IPS-NIHi7 (cell line): ENCODE results near the gene TTC13.

Experiments
- DNase-seq: peaks from one replicate; pipeline ENCODE4 v3.0.0; 2012; ENCODE audit warnings: mixed read lengths; ENCODE audit errors: extremely low spot score

Gene TTC13

GRCh38 chr1:230907472-230908205 is 71.0 kb downstream of the TTC13 start:
- DNase-seq = no peak

- no peak for DNase-seq
Measured at GRCh38 chr1:230906226-230906625, 72.4 kb downstream of the TTC13 start.

- no peak for DNase-seq
Measured at GRCh38 chr1:230905733-230906132, 72.9 kb downstream of the TTC13 start.

- DNase-seq = no peak
Measured at GRCh38 chr1:230902349-230902923, 76.2 kb downstream of the TTC13 start.

- no peak for DNase-seq
Measured at GRCh38 chr1:230901671-230902070, 77.0 kb downstream of the TTC13 start.

GRCh38 chr1:230900984-230901383 is 77.7 kb downstream of the TTC13 start:
- no peak for DNase-seq

- DNase-seq = no peak
Measured at GRCh38 chr1:230899841-230900251, 78.8 kb downstream of the TTC13 start.

GRCh38 chr1:230898748-230899147 is 79.9 kb downstream of the TTC13 start:
- no peak for DNase-seq

- DNase-seq = no peak
Measured at GRCh38 chr1:230898144-230898543, 80.5 kb downstream of the TTC13 start.

GRCh38 chr1:230896779-230897178 is 81.9 kb downstream of the TTC13 start:
- DNase-seq = no peak

GRCh38 chr1:230895452-230895851 is 83.2 kb downstream of the TTC13 start:
- DNase-seq = no peak

GRCh38 chr1:230894664-230895063 is 84.0 kb downstream of the TTC13 start:
- DNase-seq = no peak

- no peak for DNase-seq
Measured at GRCh38 chr1:230894032-230894431, 84.6 kb downstream of the TTC13 start.

- DNase-seq = no peak
Measured at GRCh38 chr1:230892018-230892491, 86.6 kb downstream of the TTC13 start.

- peak; percentile 45 for DNase-seq
Measured at GRCh38 chr1:230891413-230891812, 87.2 kb downstream of the TTC13 start.

- DNase-seq = no peak
Measured at GRCh38 chr1:230884646-230885045, 94.0 kb downstream of the TTC13 start.

- DNase-seq = no peak
Measured at GRCh38 chr1:230883967-230884366, 94.7 kb downstream of the TTC13 start.

GRCh38 chr1:230879778-230880177 is 98.9 kb downstream of the TTC13 start:
- no peak for DNase-seq

- DNase-seq = no peak
Measured at GRCh38 chr1:230878591-230878990, 100.1 kb downstream of the TTC13 start.

- no peak for DNase-seq
Measured at GRCh38 chr1:230877924-230878590, 100.6 kb downstream of the TTC13 start.

GRCh38 chr1:230877146-230877923 is 101.3 kb downstream of the TTC13 start:
- DNase-seq = no peak

GRCh38 chr1:230876660-230877059 is 102.0 kb downstream of the TTC13 start:
- no peak for DNase-seq
